WTC11 (cell line): ENCODE results near the gene GPI. TPM values are rescaled to one million over a fixed set of nuclear protein-coding genes. Genes with fewer than 3 reads are reported as not detected.

Experiments used
- ATAC-seq: fragments of 200-7000 bp; cut with Tn5 transposase; 2 replicates; pipeline ENCODE4 v1.10.0; 2021; ENCODE audit warnings: mild to moderate bottlenecking, moderate library complexity
- CTCF ChIA-PET: fragments of 300-600 bp; sonication (Branson Sonifier 250); formaldehyde crosslinking; loops from one replicate; lab custom pipeline; 2021; ENCODE audit warnings: antibody characterized with exemption; lab: Charles Lee
- POLR2A ChIA-PET: fragments of 350-600 bp; sonication (Branson Sonifier 250); formaldehyde crosslinking; loops from one replicate; lab custom pipeline; 2021; ENCODE audit warnings: antibody characterized with exemption; lab: Charles Lee
- DNase-seq: peaks from one replicate; pipeline ENCODE4 v3.0.0; 2021; ENCODE audit warnings: low spot score
- H3K27ac Mint-ChIP-seq: 2 replicates; pipeline ENCODE4 v1.8.0; 2021; ENCODE audit warnings: mixed read lengths
- H3K27me3 Mint-ChIP-seq: 2 replicates; pipeline ENCODE4 v1.8.0; 2021; ENCODE audit warnings: low read depth, mild to moderate bottlenecking, moderate library complexity, mixed read lengths
- H3K36me3 Mint-ChIP-seq: 2 replicates; pipeline ENCODE4 v1.8.0; 2021; ENCODE audit warnings: mixed read lengths
- H3K4me1 Mint-ChIP-seq: 2 replicates; pipeline ENCODE4 v1.8.0; 2022; ENCODE audit warnings: mixed read lengths
- H3K4me3 Mint-ChIP-seq: 2 replicates; pipeline ENCODE4 v1.8.0; 2021; ENCODE audit warnings: mild to moderate bottlenecking, moderate library complexity, mixed read lengths
- H3K9me3 Mint-ChIP-seq: 2 replicates; pipeline ENCODE4 v1.8.0; 2021; ENCODE audit warnings: mixed read lengths
- AFF4 ChIP-seq: sonication (generic); formaldehyde crosslinking; IDR thresholded peaks from 2 replicates; pipeline ENCODE4 v1.8.1; 2023; ENCODE audit warnings: mild to moderate bottlenecking, missing genetic modification reagents, borderline replicate concordance
- ESRRA ChIP-seq: sonication (generic); formaldehyde crosslinking; IDR thresholded peaks from 2 replicates; pipeline ENCODE4 v1.8.1; 2022; ENCODE audit warnings: mild to moderate bottlenecking, missing genetic modification reagents, borderline replicate concordance
- ETV6 ChIP-seq: sonication (generic); formaldehyde crosslinking; IDR thresholded peaks from 2 replicates; pipeline ENCODE4 v1.8.1; 2022; ENCODE audit warnings: mild to moderate bottlenecking, missing genetic modification reagents
- FOXJ3 ChIP-seq: sonication (generic); formaldehyde crosslinking; IDR thresholded peaks from 2 replicates; pipeline ENCODE4 v1.9.0; 2021; ENCODE audit warnings: missing genetic modification reagents, mild to moderate bottlenecking, borderline replicate concordance
- FOXP1 ChIP-seq: sonication (generic); formaldehyde crosslinking; IDR thresholded peaks from 2 replicates; pipeline ENCODE4 v1.8.0; 2022; ENCODE audit warnings: missing genetic modification reagents, mild to moderate bottlenecking, moderate library complexity, borderline replicate concordance
- FOXP4 ChIP-seq: sonication (generic); formaldehyde crosslinking; IDR thresholded peaks from 2 replicates; pipeline ENCODE4 v1.8.0; 2022; ENCODE audit warnings: mild to moderate bottlenecking, missing genetic modification reagents
- GRHL2 ChIP-seq: fragments of 250-450 bp; sonication (Bioruptor Pico); IDR thresholded peaks from 2 replicates; pipeline ENCODE4 v1.8.0; 2022; ENCODE audit warnings: mild to moderate bottlenecking, moderate library complexity; ENCODE audit not compliant: insufficient replicate concordance, severe bottlenecking
- NFE2L1 ChIP-seq: sonication (generic); formaldehyde crosslinking; IDR thresholded peaks from 2 replicates; pipeline ENCODE4 v1.8.1; 2023; ENCODE audit warnings: missing genetic modification reagents
- NR2C2 ChIP-seq: sonication (generic); formaldehyde crosslinking; IDR thresholded peaks from 2 replicates; pipeline ENCODE4 v1.8.0; 2022; ENCODE audit warnings: mild to moderate bottlenecking, missing genetic modification reagents
- PREB ChIP-seq: sonication (generic); formaldehyde crosslinking; IDR thresholded peaks from 2 replicates; pipeline ENCODE4 v1.8.1; 2022; ENCODE audit warnings: mild to moderate bottlenecking, missing genetic modification reagents, moderate library complexity, borderline replicate concordance
- PRRX2 ChIP-seq: fragments of 250-450 bp; sonication (Bioruptor Pico); IDR thresholded peaks from 2 replicates; pipeline ENCODE4 v1.8.0; 2021; ENCODE audit warnings: mild to moderate bottlenecking
- TCF7 ChIP-seq: sonication (generic); formaldehyde crosslinking; IDR thresholded peaks from 2 replicates; pipeline ENCODE4 v1.8.0; 2022; ENCODE audit warnings: mild to moderate bottlenecking, low read depth, missing genetic modification reagents, moderate library complexity
- USF2 ChIP-seq: sonication (generic); formaldehyde crosslinking; IDR thresholded peaks from 2 replicates; pipeline ENCODE4 v1.8.1; 2023; ENCODE audit warnings: mild to moderate bottlenecking, missing genetic modification reagents, moderate library complexity
- ZNF219 ChIP-seq: sonication (generic); formaldehyde crosslinking; IDR thresholded peaks from 2 replicates; pipeline ENCODE4 v1.8.0; 2023; ENCODE audit warnings: missing genetic modification reagents, mild to moderate bottlenecking, borderline replicate concordance
- ZNF232 ChIP-seq: sonication (generic); formaldehyde crosslinking; IDR thresholded peaks from 2 replicates; pipeline ENCODE4 v1.8.0; 2022; ENCODE audit warnings: mild to moderate bottlenecking, missing genetic modification reagents
- ZNF263 ChIP-seq: sonication (generic); formaldehyde crosslinking; IDR thresholded peaks from 2 replicates; pipeline ENCODE4 v1.8.1; 2022; ENCODE audit warnings: low read depth, mild to moderate bottlenecking, moderate library complexity, missing genetic modification reagents
- ZNF416 ChIP-seq: fragments of 250-450 bp; sonication (Bioruptor Pico); IDR thresholded peaks from 2 replicates; pipeline ENCODE4 v1.9.0; 2021; ENCODE audit warnings: mild to moderate bottlenecking, inconsistent platforms
- ZNF423 ChIP-seq: fragments of 250-450 bp; sonication (Bioruptor Pico); IDR thresholded peaks from 2 replicates; pipeline ENCODE4 v2.1.2; 2022; ENCODE audit warnings: mild to moderate bottlenecking, moderate library complexity
- ZSCAN18 ChIP-seq: fragments of 250-450 bp; sonication (Bioruptor Pico); IDR thresholded peaks from 2 replicates; pipeline ENCODE4 v2.1.2; 2022; ENCODE audit warnings: mild to moderate bottlenecking, moderate library complexity
- total RNA-seq: library from RNA; stranded (reverse); gene quantifications from 3 replicates; pipeline ENCODE4 v1.2.3, GENCODE V29; 2021

The GPI gene
- total RNA-seq, 1 experiment from 2014 or later, result 389 TPM

GRCh38 chr19:34405892-34406660 is 41.1 kb downstream of the GPI start:
- DNase-seq, result no peak
- Mint-ChIP-seq H3K4me1 (no peaks in the 10 kb centered on the region), H3K27ac (no peak overlapping the region), H3K4me3 (no peak overlapping the region), H3K9me3 (peaks cover 4% of the 10 kb centered on the region; the same call in 1 of the 2 replicates), H3K36me3 (peaks cover 15% of the 10 kb centered on the region), H3K27me3 (no peaks in the 10 kb centered on the region; the same call in 1 of the 2 replicates)
- TF ChIP-seq ESRRA (no peak), NR2C2 (no peak), ZNF219 (no peak), ZNF232 (CRISPR knock-in tag) (no peak)
- POLR2A ChIA-PET, result interaction anchor here (0.7 kb wide), 1 partner anchor 12 kb away, joined by 3 read pairs; no protein-coding TSS in a partner anchor
- CTCF ChIA-PET, result no interaction called here
- ATAC-seq, result no peak

GRCh38 chr19:34408411-34408810 is 43.4 kb downstream of the GPI start:
- CTCF ChIA-PET, result no interaction called here
- POLR2A ChIA-PET, result no interaction called here
- no peak for TF ChIP-seq PREB (CRISPR knock-in tag)
- TF ChIP-seq ZSCAN18 (CRISPR knock-in tag), result no peak
- no peak for TF ChIP-seq ZNF219
- no peak for TF ChIP-seq ZNF423
- no peak for TF ChIP-seq PRRX2
- TF ChIP-seq USF2 (CRISPR knock-in tag), result no peak
- TF ChIP-seq ETV6 (CRISPR knock-in tag), result no peak
- no peak for TF ChIP-seq FOXJ3
- no peak for TF ChIP-seq GRHL2 (CRISPR knock-in tag)
- TF ChIP-seq ZNF263 (CRISPR knock-in tag), result no peak
- no peak for TF ChIP-seq ESRRA
- TF ChIP-seq ZNF416 (CRISPR knock-in tag), result no peak
- no peak for TF ChIP-seq NR2C2
- TF ChIP-seq FOXP4 (CRISPR knock-in tag), result no peak
- TF ChIP-seq FOXP1, result no peak
- no peak for TF ChIP-seq AFF4 (CRISPR knock-in tag)
- TF ChIP-seq NFE2L1 (CRISPR knock-in tag), result no peak
- TF ChIP-seq TCF7 (CRISPR knock-in tag), result no peak
- H3K36me3 Mint-ChIP-seq, result peaks cover 20% of the 10 kb centered on the region
- DNase-seq (no peak), ATAC-seq (no peak)
- no peaks in the 10 kb centered on the region; the same call in 1 of the 2 replicates for H3K27me3 Mint-ChIP-seq
- H3K27ac Mint-ChIP-seq, result no peak overlapping the region
- H3K4me3 Mint-ChIP-seq, result no peak overlapping the region
- no peaks in the 10 kb centered on the region for H3K4me1 Mint-ChIP-seq
- H3K9me3 Mint-ChIP-seq, result peaks cover 4% of the 10 kb centered on the region; the same call in 1 of the 2 replicates
